GM21526 (cell line): Measurements from ENCODE around the gene RIC8B.

Experiments used
- ATAC-seq: cut with Tn5 transposase; IDR thresholded peaks from one replicate; pipeline ENCODE4 v1.9.1; 2021; ENCODE audit warnings: moderate library complexity; ENCODE audit not compliant: unreplicated experiment, low FRiP score

Gene RIC8B

DNA sequence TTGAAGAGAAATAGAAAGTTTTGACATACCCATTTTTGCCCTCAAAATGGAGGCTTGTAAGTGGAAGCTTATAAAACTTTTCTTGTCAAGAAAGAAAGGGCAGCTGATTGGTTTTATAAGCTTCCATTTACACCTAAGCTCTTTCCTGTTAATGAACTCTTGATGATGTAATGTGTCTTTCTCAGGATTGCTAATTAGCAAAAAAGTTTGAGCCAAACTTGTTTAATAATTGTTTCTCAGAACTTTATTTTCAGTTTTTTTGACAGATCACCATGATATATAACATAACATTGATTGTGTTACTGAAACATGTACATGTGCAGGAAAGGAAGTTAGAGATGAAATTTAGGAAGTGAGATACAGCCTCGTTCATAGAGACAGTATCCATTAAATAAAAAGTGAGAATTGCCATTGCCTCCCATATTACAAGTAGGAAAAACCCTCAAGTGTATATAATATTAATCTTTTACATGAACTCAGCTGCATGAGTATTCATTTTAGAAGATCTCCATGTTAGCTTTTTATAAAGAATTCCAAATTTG is 26.8 kb downstream of the RIC8B start:
- no peak for ATAC-seq

DNA sequence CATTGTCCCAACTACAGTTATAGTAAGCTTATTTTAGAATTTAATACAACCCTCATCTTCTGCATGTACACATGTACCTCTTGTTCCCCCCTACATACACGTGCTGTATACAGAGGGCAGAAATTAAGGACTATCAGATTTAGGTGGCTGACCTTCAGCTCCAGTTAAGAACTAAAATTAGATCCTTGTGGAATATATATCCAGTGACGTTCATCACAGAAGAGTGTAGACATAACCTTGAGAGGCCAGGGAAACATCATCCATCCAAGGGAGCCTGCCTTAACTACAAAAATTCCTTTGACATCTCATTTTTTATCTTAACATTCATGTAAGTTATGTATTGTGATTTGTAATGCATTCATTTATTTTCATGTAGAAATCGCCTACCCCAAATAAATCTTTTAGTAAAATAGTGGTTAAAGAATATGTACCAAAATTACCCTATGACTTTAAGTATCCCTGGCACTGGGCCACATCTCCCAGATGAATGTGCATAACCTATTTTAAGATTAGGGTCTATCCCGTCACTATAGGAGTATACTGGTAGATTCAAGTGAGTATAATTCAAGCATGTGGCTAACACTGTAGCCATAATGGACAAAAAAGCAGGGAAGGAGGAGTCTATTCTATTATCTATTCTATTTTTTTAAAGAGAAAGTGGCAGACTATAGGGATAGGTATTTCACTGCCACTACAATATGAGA is 27.5 kb downstream of the RIC8B start:
- ATAC-seq = no peak

DNA sequence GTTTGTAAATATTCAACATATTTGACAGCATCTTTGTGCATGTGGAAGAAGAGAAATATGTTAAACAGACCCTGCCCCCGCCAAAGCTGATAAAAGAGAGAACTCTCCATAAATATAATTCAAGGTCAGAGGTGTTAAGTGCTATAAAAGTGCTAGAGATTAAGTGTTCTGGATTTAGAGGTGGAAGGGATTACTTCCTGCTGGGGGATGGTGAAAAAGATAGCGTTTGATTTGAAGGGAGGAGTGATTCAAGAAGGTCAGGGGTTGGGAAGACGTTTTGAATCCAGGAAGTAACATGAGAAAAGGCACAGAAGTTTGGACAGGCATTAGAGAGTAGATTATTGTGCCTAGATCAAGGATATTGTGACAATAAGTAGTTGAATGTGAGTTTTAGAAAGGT is 30.2 kb downstream of the RIC8B start:
- ATAC-seq = no peak

DNA sequence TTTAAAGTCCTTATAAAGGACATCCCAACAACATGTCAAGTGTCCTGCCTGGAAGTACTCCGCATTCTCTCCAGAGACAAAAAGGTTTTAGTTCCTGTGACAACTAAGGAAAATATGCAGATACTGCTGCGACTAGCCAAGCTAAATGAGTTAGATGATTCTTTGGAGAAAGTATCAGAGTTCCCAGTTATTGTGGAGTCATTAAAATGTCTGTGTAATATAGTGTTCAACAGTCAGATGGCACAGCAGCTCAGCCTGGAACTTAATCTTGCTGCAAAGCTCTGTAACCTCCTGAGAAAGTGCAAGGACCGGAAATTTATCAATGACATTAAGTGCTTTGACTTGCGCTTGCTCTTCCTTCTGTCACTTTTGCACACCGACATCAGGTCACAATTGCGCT is 40.2 kb downstream of the RIC8B start:
- no peak for ATAC-seq

DNA sequence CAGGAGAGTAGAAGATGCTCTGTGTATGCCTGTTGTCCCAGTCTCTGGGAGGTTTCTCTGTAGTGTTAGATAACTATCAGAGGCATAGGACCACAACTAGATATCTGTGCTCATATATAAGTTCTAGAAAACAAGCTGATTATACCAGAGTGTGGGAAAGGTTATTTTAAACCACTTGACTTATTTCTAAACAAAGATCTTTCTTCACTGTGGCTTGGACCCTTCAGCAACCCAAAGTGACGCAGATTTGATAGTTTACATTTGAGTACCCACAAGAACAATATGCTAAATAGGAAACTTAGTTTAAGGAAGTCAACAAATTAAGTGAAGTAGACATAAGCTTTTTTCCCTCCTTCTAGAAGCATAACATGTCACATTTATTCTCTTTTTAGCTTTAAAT is 41.3 kb downstream of the RIC8B start:
- ATAC-seq = no peak

DNA sequence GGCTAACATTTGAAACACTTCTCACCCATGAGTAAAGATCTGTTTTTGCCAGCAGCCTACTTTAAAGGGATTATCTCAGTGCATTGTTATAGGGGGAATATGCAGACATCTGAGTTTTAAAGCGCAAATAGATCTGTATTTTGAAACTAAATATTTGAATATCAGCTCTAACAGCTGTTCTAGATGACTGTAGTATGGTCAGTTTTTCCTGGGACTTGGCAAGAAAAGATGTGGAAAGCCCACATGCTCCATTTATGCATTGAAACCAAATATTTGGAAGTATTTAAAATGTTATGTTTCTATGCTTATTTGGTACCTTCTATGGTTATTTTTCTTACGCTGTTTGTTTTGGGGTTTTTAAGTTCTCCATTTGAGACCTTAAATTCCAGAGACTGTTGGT is 41.7 kb downstream of the RIC8B start:
- ATAC-seq = no peak

DNA sequence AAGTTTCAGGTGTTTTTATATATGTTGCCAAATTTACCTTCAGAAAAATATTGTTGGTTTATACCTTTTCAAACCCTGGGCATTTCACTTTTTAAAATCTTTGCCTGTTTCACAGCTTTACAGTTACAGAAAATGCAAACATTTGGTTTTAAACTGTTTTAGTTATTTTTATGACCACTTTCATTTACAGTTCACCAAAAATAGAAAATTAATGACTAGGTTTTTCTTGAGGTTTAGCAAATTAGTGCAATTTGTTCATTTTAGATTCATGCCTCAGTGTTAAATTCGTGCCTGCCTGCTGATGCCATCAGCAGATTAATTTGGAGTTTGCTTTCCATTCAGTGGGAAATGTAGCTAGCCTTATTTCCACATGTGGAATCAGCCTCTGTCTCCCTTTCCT is 45.5 kb downstream of the RIC8B start:
- ATAC-seq = no peak

DNA sequence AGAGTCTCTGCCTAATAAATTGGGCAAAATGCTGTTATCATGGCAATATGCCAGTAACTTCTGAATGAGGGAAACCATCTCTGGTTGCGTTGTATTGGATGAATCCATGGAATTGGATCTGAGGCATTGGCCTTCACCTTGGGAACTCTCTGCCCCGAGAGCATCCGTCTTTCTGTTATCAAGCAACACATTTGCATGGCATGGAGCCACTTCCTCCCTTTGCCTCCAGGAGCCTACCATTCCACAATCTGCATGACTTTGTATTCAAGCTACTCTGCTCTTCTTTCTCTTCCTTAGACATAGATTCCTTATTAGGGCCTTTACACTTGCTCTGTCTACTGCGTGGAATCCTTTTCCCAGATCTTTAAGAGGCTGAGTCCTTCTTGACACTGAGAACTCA is 57.2 kb downstream of the RIC8B start:
- ATAC-seq = no peak

DNA sequence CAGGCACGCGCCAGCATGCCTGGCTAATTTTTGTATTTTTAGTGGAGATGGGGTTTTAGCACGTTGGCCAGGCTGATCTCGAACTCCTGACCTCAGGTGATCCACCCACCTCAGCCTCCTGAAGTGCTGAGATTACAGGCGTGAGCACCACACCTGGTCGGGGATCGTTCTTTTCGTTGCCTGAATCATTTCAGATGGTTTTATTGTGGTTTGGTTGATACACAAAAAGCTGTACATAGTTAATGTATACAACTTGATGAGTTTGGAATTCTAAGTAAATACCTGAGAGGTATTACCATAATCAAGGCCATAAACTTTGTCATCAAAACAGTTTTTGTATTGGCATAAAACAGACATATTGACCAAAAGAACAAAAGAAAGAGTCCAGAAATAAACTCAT is 63.3 kb downstream of the RIC8B start:
- ATAC-seq = no peak

DNA sequence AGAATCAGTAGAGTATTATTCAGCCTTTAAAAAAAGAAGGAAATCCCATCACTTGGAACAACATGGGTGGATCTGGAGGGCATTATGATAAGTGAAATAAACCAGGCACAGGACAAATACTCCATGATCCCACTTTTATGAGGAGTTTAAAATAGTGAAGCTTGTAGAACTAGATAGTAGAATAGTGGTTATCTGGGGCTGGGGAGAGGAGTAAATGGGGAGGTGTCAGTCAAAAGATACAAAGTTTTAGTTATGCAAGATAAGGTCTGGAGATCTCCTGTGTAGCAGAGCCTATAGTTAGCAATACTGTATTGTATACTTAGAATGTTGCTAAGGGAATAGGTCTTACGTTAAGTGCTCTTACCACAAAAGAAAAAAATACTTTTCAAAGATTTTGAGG is 64.9 kb downstream of the RIC8B start:
- no peak for ATAC-seq

DNA sequence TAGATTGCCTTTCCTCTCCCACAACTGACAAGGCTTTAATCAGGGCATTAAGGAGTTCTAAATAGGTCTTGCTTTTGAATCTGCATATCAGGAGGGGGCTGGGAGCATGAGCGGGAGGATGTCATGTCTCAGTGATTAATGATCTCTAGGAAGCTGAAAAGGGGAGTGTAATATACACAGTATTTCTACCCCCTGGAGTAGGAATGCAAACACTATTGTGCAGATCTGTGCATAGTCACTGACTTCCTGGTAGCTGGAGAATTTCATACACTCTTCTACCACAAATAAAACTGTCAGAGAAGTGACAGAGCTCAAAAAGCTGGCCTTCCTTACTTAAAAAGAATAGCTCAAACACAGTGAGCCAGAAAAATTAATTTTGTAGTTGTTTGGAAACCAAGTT is 65.8 kb downstream of the RIC8B start:
- ATAC-seq = no peak

DNA sequence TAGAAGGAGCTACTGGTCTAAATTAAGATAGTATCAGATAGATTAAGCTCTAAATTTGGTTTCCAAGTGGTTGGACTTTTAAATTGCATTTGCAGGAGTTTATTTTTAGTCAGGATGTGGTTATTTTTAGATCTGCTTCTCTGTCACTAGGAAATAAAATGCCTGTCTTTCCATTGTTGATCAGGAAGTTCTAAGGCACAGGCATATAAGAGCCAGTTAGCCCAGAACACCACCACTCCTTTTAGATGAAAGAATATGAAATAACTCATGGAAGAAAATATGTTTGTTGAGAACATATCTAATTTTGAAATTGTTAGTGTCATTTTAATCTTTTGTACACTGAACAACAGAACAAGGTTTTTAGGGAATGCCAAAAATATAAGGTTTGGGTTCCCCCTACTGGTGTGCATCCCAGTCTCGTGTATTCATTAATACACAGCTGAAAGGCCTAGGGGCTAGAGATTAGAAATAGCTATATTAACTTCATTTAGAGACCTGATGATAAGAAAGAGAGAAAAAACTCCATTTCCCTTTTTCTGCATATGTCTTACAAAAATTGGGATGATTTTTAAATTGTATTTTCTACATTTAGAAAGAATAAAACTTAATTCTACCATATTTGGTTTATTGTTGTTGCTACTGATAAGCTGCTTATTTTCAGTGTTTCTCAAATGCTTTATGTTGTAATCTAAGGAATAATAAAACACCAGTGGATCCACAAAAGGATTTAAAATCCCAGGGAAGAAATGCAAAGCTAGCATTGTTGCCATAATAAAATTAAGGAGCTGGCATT is 67.2 kb downstream of the RIC8B start:
- ATAC-seq = no peak

DNA sequence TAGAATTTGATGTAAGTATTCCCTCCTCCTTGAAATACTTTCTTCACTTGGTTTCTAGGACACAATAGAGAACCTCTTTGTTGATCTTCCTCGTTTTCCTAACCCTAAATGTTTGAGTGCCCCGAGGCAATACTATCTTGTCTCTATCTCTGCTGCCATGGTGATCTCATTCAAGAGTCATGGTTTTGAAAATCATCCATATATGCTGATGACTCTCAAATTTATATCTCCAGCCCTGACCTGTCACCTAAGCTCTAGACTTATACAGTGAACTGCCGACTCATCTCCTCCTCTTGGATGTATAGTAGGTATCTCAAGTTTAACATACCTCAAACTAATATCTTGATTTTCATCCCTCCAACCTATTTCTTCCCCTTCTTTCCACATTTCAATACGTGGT is 71.4 kb downstream of the RIC8B start:
- ATAC-seq = no peak

DNA sequence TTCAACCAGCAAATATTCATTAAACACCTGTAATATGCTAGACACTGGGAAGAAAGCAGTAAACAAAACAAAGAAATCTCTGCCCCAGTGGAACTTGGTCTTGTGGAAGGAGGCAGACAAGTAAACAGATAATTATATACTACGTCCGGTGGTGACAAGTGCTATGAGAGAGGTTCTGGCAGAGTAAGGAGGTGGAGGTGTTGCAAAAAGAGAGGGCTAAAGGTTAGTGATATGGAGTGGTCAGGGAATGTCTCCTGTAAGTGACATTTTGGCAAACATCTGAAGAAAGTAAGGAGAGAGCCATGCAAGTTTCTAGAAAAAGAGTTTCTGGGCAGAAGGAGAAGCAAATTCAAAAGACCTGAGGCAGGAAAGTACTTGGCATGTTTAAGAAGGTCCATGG is 73.4 kb downstream of the RIC8B start:
- no peak for ATAC-seq

DNA sequence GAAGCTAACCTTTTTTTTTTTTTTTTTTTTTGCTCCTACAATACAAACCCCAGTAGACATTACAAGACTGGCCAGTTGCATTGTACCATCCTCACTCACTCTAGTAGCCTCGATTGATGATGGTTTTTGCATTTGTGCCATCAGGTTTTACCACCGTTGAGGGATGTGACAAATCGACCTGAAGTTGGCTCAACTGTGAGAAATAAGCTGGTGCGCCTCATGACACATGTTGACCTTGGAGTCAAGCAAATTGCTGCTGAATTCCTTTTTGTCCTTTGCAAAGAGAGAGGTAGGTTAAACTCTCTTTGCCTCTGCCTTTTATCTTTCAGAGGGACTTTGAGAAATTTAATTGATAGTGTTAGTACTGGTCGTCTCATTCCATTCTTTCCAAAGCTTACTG is 76.8 kb downstream of the RIC8B start:
- ATAC-seq = no peak

DNA sequence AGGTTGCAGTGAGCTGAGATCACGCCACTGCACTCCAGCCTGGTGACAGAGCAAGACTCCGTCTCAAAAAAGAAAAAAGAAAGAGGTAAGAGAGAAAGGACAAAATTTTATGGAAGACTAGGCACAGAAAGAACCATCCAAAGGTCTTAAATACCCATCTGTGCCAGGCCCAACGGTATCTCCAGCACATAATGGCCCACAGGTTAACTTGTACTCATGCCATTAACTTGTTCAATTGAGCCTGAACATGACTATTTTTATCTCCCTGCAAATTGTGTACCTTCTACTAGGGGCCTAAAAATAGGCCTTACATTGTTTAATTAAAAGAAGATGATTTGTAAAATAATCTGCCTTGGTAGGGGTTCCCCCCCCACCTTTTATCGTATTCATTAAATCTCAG is 80.2 kb downstream of the RIC8B start:
- no peak for ATAC-seq

DNA sequence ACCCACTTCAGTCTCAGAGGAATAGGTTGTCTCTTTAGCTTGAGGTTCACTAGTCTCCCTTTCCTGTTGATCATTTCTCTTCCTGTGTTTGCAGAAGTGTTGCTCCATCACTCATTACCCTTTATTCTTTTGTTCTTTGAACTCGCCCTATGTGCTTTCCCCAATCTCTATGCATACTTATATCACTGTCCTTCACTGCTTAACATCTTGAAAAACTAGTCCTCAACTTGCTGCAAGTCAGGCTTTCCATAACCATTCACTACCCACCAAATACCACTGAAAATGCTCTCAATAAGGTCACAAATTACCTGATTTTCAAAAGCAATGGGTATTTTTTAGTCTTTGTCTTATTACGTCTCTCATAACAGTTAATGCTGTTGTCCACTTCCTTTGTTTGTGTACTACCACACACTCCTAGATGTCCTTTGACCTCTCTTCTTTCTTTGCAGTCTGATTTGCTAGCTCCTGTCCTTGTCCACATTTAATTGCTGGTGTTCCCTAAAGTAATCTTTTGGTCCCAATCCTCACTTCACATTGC is 80.8 kb downstream of the RIC8B start:
- no peak for ATAC-seq

DNA sequence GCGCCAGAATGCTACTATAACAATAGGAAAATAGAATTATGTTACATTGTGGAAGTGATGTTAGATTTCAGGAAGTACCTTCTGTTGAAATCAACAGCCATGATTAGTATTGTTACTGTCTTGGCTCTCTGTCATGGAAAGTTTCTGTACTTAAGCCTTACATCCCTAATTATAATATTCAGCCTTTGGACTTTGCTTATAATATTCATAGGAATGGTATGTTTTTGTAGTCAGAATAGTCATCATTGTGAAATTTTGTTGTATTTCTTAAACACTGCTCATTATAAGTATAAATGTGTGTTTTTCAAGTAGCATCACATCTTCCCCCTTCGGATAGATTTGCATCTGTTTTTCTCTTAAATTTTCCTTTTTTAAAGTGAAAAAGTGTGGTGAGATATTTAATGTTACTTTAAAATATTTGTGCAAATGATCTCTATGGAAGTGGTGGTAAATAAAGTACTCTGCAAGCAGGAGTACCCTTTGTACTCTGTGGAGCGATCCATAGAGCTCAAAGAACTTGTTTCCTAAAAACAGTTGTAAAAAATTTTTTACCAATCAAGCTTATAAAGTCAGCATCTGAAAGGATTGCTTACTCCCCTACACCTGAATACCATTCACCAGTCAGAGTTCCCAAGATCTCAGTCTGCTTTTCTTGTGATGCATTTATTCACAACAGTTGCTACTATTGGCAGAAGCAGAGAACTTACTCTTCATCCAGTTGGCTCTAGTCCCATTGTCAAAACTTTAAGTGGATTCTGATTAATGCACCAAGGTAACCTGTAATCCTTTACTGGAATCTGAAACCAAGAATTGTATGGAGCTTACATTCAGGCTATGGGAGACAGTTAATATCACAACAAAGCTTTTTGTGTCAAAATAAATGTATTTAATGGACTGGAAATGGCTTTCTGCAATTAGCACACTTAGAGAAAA is 87.8 kb downstream of the RIC8B start:
- ATAC-seq = no peak

DNA sequence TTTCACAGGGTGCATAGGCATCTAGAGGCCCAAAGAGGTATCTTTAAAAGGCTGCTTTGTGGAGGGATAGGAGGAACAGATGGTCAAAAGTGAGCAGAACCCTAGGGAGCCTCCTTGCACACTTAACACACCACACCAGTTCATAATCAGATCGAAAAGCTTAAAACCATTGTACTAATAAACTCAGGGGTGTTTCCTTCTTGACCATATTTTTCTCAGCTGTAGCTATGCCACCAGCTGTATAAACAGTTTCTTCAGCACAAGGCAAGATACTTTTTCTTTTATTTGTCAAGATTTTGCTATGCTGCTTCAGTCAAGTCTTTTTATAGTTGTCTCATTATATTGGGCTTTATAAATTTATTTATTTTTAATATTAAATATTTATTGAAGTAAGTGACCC is 88.7 kb downstream of the RIC8B start:
- ATAC-seq = no peak

DNA sequence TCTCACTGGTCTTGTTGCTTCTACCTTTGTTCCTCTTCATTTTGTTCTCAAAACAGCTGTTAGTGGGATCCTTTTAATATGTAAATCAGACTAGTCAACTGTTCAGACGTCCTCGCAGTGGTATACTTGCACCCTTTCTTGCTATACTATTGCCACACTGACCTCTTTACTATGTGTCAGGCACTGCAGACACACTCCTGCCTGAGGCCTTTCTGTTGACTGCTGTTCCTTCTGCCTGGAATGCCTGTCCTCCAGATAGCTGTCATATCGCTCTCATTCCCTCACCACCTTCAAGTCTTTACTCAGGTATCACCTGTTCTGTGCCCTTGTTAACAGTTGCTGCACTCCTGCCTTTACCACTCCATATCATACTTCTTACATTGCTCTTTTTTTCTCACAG is 91.2 kb downstream of the RIC8B start:
- ATAC-seq = no peak
